Left hindlimb (tissue), 1 donor: ENCODE measurements around the gene EDNRA.

Source experiments
- DNase-seq: peaks from one replicate; pipeline ENCODE4 v3.0.0-alpha.2; 2018

EDNRA gene

GRCh38 chr4:147498031-147498660, 17.2 kb downstream of the EDNRA start:
- no peak for DNase-seq

- no peak for DNase-seq
Measured at GRCh38 chr4:147508346-147508745, 27.4 kb downstream of the EDNRA start.

- DNase-seq, result no peak
Measured at GRCh38 chr4:147509386-147509785, 28.5 kb downstream of the EDNRA start.

GRCh38 chr4:147510962-147511668, 30.2 kb downstream of the EDNRA start:
- no peak for DNase-seq

GRCh38 chr4:147513091-147513490, 32.2 kb downstream of the EDNRA start:
- no peak for DNase-seq

GRCh38 chr4:147513952-147514351, 33.1 kb downstream of the EDNRA start:
- DNase-seq, result no peak

GRCh38 chr4:147515220-147515936, 34.5 kb downstream of the EDNRA start:
- no peak for DNase-seq

GRCh38 chr4:147516133-147516532, 35.2 kb downstream of the EDNRA start:
- DNase-seq, result no peak

- no peak for DNase-seq
Measured at GRCh38 chr4:147518086-147518485, 37.2 kb downstream of the EDNRA start.

- no peak for DNase-seq
Measured at GRCh38 chr4:147518846-147519767, 38.2 kb downstream of the EDNRA start.

- no peak for DNase-seq
Measured at GRCh38 chr4:147524601-147525000, 43.7 kb downstream of the EDNRA start.

GRCh38 chr4:147525494-147526271, 44.8 kb downstream of the EDNRA start:
- no peak for DNase-seq

GRCh38 chr4:147526272-147526654, 45.4 kb downstream of the EDNRA start:
- DNase-seq, result no peak

GRCh38 chr4:147528054-147528453, 47.2 kb downstream of the EDNRA start:
- no peak for DNase-seq

GRCh38 chr4:147530134-147530533, 49.2 kb downstream of the EDNRA start:
- no peak for DNase-seq

GRCh38 chr4:147530723-147531122, 49.8 kb downstream of the EDNRA start:
- DNase-seq, result no peak

GRCh38 chr4:147532896-147533295, 52.0 kb downstream of the EDNRA start:
- DNase-seq, result no peak

GRCh38 chr4:147533331-147533730, 52.4 kb downstream of the EDNRA start:
- DNase-seq, result no peak

- DNase-seq, result no peak
Measured at GRCh38 chr4:147535124-147535523, 54.2 kb downstream of the EDNRA start.

- DNase-seq, result no peak
Measured at GRCh38 chr4:147538711-147539110, 57.8 kb downstream of the EDNRA start.

GRCh38 chr4:147539959-147540358, 59.1 kb downstream of the EDNRA start:
- no peak for DNase-seq
